Medulla oblongata (tissue), 1 donor: ENCODE measurements around the gene PADI2.
A peak's percentile ranks its signal among the peaks of the same experiment; 100 is the strongest.
"Not testable (repeated sequence)": the region's sequence is repeated elsewhere in the genome, so short reads cannot be mapped to it uniquely, and the experiment has no call there.

ENCODE experiments used
- DNase-seq: peaks from one replicate; pipeline ENCODE4 v3.0.0-alpha.2; 2015; ENCODE audit errors: extremely low spot score

PADI2 gene

GRCh38 chr1:17081439-17081838, 37.8 kb downstream of the PADI2 start:
- DNase-seq, result no peak

GRCh38 chr1:17080880-17081279, 38.4 kb downstream of the PADI2 start:
- no peak for DNase-seq

- DNase-seq, result no peak
Measured at GRCh38 chr1:17080085-17080759, 39.0 kb downstream of the PADI2 start.

- no peak for DNase-seq
Measured at GRCh38 chr1:17078991-17079868, 40.0 kb downstream of the PADI2 start.

- no peak for DNase-seq
Measured at GRCh38 chr1:17075470-17076255, 43.6 kb downstream of the PADI2 start.

- DNase-seq, result no peak
Measured at GRCh38 chr1:17071794-17072193, 47.5 kb downstream of the PADI2 start.

GRCh38 chr1:17070163-17070525, 49.1 kb downstream of the PADI2 start:
- no peak for DNase-seq

- no peak for DNase-seq
Measured at GRCh38 chr1:17069452-17070162, 49.6 kb downstream of the PADI2 start.

- no peak for DNase-seq
Measured at GRCh38 chr1:17068789-17069188, 50.5 kb downstream of the PADI2 start.

- DNase-seq, result peak; percentile 52
Measured at GRCh38 chr1:17067465-17068240, 51.6 kb downstream of the PADI2 start.

- DNase-seq, result peak; percentile 60
Measured at GRCh38 chr1:17067069-17067426, 52.2 kb downstream of the PADI2 start.

- peak; percentile 71 for DNase-seq
Measured at GRCh38 chr1:17066361-17067068, 52.7 kb downstream of the PADI2 start.

GRCh38 chr1:17065666-17066065, 53.6 kb downstream of the PADI2 start:
- DNase-seq, result no peak

GRCh38 chr1:17062751-17063150, 56.5 kb downstream of the PADI2 start:
- not testable (repeated sequence) for DNase-seq

GRCh38 chr1:17061892-17062291, 57.4 kb downstream of the PADI2 start:
- no peak for DNase-seq

GRCh38 chr1:17061486-17061885, 57.8 kb downstream of the PADI2 start:
- DNase-seq, result no peak

- DNase-seq, result peak; percentile 50
Measured at GRCh38 chr1:17060306-17060749, 58.9 kb downstream of the PADI2 start.

GRCh38 chr1:17059391-17060305, 59.6 kb downstream of the PADI2 start:
- peak; percentile 90 for DNase-seq

GRCh38 chr1:17056551-17056950, 62.7 kb downstream of the PADI2 start:
- DNase-seq, result no peak
